SK-MEL-5 (cell line): Measurements from ENCODE around the gene TRIM56. TPM values are rescaled to one million over a fixed set of nuclear protein-coding genes. Genes with fewer than 3 reads are reported as not detected.

Experiments used
- DNase-seq: peaks from one replicate; pipeline ENCODE4 v3.0.0-alpha.2; 2016; ENCODE audit warnings: low read depth, low spot score
- in situ Hi-C: cut with HindIII; loops from 2 replicates; pipeline ENCODE4 v1.10.0; 2016; ENCODE audit warnings: low sequenced_read_pairs, high pct_unique_total_duplicates, low pct_unique_long_range_greater_than_20kb
- total RNA-seq: library from RNA; depleted of rRNA; stranded (reverse); fragments of >200 nt; shearing (Covaris generic); gene quantifications from 2 replicates; pipeline ENCODE4 v1.2.3, GENCODE V29; 2014; rRNA removed

The TRIM56 gene
- total RNA-seq, 1 experiment from 2014 or later, result 6.9 TPM

DNA sequence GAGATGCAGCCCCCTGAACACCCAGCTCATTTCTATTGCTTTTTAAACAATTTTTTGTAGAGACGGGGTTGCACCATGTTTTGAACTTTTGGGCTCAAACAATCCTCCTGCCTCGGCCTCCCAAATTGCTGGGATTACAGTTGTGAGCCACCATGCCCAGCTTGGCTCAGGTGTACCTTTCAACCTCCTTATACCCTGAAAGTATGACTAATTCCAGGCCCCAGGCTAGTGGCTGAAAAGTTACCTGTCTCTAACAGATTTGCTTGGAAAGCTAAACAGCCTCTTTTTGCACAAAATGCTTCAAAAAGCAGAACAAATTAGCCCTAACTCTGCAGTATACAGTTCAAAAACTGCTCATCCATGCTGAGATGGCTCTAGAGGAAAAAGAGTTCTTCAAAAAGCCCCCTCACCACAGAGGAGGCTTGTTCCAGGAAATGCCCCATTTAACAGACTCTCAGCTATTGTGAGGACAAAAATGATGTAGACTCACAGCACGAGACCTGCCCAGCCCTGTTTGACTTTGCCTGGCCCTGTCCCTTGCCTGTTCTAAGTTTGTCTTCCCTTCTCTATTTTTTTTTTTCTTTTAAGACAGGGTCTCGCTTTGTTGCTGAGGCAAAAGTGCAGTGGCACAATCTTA, 55.6 kb downstream of the TRIM56 start:
- DNase-seq, result no peak
- in situ Hi-C loops, result no loop called here

Other genes with a start within 250 kb of the TRIM56 start
- 13.1 and 16.6 TPM in 2 replicates for gene SLC12A9, start 232.8 kb upstream of the TRIM56 start, total RNA-seq
- gene TRIP6, start 218.1 kb upstream of the TRIM56 start, total RNA-seq, result 107 and 109 TPM in 2 replicates
- gene SRRT, start 210.4 kb upstream of the TRIM56 start, total RNA-seq, result 42.2 and 49.8 TPM in 2 replicates
- gene UFSP1, start 195.8 kb upstream of the TRIM56 start, total RNA-seq, result 14.2 and 14.5 TPM in 2 replicates
- gene ACHE, start 189.6 kb upstream of the TRIM56 start, total RNA-seq, result 1.5 and 1.8 TPM in 2 replicates
- gene MUC3A, start 135.9 kb upstream of the TRIM56 start, total RNA-seq, result not detected in 2 replicates
- gene MUC12, start 115.9 kb upstream of the TRIM56 start, total RNA-seq, result not detected in 2 replicates
- gene MUC17, start 65.4 kb upstream of the TRIM56 start, total RNA-seq, result not detected in 2 replicates
- gene SERPINE1, start 41.6 kb downstream of the TRIM56 start, total RNA-seq, result 0.27 TPM in 1 of 2 replicates, not detected in the other
- 329 and 367 TPM in 2 replicates for gene AP1S1, start 69.0 kb downstream of the TRIM56 start, total RNA-seq
- 848 and 983 TPM in 2 replicates for gene VGF, start 80.1 kb downstream of the TRIM56 start, total RNA-seq
- gene NAT16, start 94.8 kb downstream of the TRIM56 start, total RNA-seq, result 1.5 and 3.9 TPM in 2 replicates
- not detected in 2 replicates for gene MOGAT3, start 115.6 kb downstream of the TRIM56 start, total RNA-seq
- 275 and 325 TPM in 2 replicates for gene PLOD3, start 132.1 kb downstream of the TRIM56 start, total RNA-seq
- gene ZNHIT1, start 132.7 kb downstream of the TRIM56 start, total RNA-seq, result 211 and 241 TPM in 2 replicates
- gene CLDN15, start 152.3 kb downstream of the TRIM56 start, total RNA-seq, result 8.4 and 9.2 TPM in 2 replicates
- gene FIS1, start 159.6 kb downstream of the TRIM56 start, total RNA-seq, result 252 and 310 TPM in 2 replicates
- 28.9 and 32.5 TPM in 2 replicates for gene IFT22, start 236.3 kb downstream of the TRIM56 start, total RNA-seq